ENCODE measurements around the gene FOXO4.
"Not testable (repeated sequence)": the region's sequence is repeated elsewhere in the genome, so short reads cannot be mapped to it uniquely, and the experiment has no call there.

FOXO4 gene, protein sequence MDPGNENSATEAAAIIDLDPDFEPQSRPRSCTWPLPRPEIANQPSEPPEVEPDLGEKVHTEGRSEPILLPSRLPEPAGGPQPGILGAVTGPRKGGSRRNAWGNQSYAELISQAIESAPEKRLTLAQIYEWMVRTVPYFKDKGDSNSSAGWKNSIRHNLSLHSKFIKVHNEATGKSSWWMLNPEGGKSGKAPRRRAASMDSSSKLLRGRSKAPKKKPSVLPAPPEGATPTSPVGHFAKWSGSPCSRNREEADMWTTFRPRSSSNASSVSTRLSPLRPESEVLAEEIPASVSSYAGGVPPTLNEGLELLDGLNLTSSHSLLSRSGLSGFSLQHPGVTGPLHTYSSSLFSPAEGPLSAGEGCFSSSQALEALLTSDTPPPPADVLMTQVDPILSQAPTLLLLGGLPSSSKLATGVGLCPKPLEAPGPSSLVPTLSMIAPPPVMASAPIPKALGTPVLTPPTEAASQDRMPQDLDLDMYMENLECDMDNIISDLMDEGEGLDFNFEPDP

DNA sequence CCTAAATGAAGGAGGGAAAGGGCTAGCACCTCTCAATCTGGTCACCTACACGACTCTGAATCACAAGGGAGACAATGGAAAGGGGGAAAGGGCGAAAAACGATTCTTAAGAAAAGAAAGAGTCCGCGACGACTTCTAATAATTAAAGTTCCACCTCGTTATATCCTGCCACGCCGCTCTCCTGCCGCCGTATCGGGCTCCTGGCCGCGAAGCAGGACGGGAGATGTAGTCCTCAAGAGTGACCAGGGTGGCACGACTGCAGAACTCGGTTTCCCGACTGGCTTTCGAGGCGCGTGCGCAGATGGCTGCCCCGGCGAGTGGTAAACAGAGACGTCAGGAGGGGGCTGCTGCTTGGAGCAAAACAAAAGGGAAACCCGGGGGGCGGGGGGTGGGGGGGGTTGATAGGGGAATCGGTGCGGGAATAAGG is at the start of gene FOXO4:
Gene FOXO4 (plus strand): TSS at position 297 of the 426 bp plus-strand sequence. CDS start 678 bp downstream, outside the sequence.
- peak; percentile 91 to 93 for DNase-seq

DNA sequence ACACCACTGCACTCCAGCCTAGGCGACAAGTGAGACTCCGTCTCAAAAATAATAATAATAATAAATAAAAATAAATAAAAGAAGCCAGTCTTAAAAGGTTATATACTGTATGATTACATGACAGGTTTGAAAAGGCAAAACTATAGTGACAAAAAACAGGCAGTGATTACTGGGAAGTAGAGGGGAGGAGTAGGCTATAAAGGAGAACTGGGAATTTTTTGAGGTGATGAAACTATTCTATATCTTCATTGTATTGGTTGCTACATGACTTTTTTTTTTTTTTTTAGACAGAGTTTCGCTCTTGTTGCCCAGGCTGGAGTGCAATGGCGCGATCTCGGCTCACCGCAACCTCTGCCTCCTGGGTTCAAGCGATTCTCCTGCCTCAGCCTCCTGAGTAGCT is 47.8 kb upstream of the FOXO4 start:
- not testable (repeated sequence) for DNase-seq

DNA sequence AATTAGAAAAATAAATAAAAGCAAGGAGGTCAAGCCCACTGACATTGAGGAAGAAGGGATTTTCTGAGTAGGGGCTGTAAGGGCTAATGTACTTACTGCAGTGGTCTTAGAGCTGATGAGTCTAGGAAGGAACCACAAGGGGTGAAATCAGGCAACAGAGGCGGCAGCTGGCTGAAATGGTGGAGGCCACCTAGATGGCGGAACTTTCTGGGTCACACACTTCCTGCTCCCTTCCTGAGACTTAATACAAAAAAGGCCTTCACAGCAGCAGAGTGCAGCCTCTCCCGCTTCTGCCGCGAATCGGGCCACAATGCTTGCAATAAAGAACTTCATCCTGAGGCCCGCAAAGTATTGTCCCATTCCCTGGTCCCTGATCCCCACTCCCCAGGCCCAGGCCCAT is 42.9 kb upstream of the FOXO4 start:
- DNase-seq = no peak

DNA sequence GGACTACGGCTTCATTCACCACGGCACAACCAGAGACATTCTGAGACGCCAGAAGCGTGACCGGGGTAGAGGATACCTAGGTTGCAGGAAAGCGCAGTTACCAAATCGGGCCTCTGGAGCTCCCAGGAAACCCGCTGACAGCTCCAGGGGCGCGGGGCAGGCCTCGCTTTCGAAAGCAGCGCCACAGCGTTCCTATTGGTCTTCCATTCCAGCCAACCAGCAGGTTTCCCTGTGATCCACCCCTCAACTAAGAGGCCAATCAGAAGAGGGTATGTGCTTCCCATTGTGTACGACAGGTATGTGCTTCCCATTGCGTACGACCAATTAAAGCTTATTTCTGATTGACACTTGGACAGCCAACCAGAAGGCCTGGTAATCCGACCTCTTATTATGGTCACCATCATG is 42.4 kb upstream of the FOXO4 start:
- peak; percentile 13 to 32 for DNase-seq

DNA sequence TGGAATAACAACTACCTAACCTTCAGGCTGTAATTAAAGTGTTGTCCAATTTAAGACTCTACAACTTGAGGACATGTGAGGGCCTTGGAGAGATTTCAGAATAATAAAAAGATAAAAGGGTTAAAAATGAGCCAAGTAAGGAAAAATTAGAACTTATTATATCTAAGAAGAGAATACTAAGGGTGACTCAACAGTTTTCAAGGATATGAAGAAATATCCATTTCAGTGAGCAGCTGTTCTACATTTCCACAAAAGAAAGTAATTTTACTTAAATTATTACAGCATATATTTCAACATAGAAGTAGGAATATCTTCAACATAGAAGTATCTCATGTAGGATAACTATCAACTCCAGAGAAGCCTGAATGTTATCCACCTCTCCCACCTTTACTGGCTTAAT is 38.8 kb upstream of the FOXO4 start:
- DNase-seq = no peak

GRCh38 chrX:71057848-71058530 is 37.7 kb upstream of the FOXO4 start:
- DNase-seq = no peak

DNA sequence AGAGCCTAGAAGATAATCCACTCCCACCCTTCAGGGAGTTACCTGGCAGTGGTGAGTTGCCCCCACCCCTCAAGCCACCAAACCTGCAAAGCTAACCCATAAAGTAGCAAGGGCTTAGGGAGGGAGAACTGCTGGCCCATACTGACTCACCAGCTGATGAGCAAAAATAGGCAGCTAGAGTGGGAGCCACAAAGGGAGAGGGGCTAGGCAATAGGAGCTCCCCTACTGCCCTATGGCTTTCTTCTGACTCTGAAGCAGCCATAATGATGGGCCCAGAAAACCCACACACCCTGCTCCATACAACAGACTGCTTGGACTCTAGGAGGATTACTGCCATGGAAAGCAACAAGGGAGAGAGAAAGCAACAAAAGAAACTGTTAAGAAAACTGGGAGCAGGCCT is 35.5 kb upstream of the FOXO4 start:
- DNase-seq = no peak

DNA sequence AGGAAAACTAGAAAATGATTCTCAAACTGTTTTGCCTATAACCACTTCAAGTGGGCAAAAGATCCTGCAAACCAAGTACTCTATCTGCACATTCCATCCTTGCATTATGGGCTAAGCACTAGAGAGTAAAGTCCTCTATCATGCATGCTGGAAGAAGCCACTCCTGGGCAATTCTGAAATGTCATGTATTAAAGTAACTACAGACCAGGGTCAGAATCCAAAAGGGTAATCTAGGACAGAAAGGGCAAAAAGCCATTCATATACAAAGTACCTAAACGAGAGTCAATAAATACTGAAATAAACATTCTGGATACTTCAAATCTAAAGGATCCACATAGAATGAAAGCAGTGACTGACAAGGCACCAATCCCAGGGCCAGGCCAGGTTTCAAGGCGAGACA is 28.6 kb upstream of the FOXO4 start:
- no peak for DNase-seq

DNA sequence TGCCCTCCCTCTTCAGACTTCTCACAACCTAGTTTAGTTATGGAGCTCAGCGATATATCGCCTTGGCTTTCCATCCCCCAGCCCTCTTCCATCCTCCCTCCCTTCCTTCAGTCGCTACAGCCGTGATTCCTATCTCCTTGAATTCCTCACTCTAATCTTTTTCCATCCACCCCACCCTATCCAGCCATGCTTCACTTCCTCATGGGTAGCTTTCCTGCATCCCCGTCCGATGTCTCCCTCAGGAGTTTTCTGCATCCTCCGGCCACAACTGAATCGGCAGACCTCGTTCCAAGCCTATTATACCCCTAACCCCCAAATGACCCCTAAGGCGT is 28.0 kb upstream of the FOXO4 start:
- DNase-seq = no peak

GRCh38 chrX:71068044-71068918 is 27.4 kb upstream of the FOXO4 start, which contains the start of gene SNX12:
Gene SNX12 (minus strand): TSS chrX:71068334. CDS start chrX:71068306, 28 bp downstream.
- DNase-seq = peak; percentile 93 to 94

DNA sequence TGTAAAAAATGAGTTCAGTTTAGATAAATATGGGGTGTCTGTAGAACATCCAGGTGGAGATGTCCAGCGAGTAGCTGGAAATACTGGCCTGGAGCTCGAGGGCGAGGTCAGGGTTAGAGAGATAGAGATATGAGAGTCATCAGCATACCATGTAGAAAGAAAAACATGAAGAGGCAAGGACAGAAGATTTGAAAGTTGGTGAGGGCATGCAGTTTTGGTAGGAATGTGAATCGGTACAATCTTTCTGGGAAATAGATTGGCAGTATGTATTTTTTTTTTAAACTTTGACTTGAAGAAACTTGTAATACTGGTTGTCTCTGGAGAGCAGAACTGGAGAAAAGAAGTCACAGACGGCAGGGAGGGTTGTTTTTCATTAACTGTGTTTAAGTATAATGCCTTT is 25.1 kb upstream of the FOXO4 start:
- no peak for DNase-seq

DNA sequence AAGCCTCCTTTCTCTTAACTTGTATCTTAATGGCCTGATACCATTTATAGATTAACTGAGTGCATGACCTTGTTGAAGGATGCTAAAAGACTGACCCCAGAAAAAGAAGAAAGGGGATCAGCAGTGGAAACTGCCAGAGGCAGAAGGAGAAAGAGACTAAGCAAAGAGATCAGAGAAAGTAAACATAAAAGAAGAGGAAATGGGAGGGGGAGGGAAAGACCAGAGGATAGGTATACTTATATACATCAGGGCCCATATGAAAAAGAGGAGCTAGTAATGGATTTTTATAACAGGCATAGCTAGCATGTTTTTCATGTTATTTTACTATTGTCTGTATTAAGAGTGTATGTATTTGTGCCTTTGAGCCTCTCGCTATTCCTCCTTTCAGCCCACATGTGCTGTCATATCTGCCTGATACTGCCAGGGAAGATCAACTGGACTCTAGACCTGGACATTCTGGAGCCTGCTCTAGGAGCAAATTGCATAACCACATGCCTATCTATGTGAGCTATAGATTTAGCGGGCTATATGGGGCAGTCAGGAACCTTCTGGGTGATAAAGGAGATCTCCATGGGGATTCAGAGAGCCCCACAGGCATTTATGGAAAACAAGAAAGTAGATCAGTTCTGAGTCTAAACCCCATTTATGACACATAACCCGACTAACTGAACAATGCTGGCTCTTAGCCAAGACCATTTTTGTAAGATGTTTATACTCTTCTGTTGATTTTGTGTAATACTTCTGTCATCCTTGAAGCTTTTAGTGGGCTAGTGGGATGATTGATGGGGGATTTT is 14.1 kb upstream of the FOXO4 start:
- no peak for DNase-seq

GRCh38 chrX:71082124-71082647 is 13.5 kb upstream of the FOXO4 start:
- DNase-seq = no peak

GRCh38 chrX:71082822-71083221 is 12.8 kb upstream of the FOXO4 start:
- no peak for DNase-seq

- DNase-seq = no peak
These were observed 9.8 kb upstream of the FOXO4 start for GRCh38 chrX:71085900-71086299.

DNA sequence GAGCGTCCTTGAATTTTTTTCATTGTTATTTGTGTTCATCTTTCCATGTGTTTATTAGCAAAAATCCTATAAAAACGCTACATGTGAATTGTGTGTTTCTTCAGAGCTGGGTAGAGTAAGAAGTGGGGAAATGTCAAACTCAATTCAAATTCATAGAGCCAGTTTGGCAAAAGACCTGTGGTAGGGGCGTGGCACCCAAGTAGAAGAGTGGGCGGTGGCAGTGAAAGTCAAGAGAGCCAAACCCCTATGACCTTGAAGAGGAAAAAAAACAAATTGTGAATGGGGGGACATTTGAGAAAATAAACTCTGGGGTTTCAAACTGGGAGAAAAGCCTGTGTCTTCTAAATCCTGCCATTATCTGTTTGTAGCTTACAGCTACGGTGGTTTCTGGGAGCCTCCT is 4.4 kb upstream of the FOXO4 start:
- DNase-seq = no peak

DNA sequence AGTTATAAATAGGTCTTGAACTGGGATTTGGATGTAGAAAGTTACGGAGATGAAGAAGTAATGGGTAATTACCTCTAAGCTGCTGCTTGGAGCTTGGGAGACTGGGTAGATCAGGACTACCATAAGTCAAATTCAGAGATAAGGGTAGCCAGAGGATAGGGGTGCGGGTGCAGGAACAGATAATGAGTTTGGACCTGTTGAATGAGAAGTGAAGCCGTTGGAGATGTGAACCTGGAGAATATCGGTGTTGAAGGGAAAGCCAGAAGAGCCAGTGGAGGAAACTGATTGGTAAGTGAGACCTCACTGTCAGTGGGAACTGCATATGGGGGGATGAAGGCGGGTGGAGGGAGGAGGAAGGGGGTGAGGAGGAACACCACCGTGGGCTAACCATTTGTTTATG is 618 bp upstream of the FOXO4 start:
- no peak for DNase-seq

GRCh38 chrX:71095981-71096759 is 519 bp downstream of the FOXO4 start:
- DNase-seq = peak in 1 of 2 donors; percentile 79

DNA sequence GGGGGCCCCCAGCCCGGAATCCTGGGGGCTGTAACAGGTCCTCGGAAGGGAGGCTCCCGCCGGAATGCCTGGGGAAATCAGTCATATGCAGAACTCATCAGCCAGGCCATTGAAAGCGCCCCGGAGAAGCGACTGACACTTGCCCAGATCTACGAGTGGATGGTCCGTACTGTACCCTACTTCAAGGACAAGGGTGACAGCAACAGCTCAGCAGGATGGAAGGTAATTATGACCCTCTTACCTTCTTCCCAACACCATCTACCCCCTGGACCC is 1.0 kb downstream of the FOXO4 start:
- DNase-seq = no peak

DNA sequence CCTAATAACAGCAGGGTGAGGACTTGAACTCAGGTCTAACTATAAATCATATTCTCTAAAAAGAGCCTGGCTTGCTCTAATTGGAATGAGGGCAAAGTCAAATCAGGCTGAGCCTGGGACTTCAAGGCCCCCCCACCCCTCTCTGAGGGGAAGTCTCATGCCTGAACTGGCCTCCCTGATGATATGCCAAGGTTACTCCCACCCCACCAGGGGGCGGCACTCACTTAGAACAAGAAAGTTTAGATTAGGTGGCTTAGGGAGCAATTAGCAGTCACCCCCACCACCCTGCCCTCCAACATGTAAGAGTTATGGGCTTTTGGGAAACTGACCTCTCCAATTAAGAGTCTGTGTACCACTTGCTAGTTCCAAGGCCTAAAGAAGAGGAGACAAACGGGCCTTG is 2.7 kb downstream of the FOXO4 start:
- peak; percentile 80 to 84 for DNase-seq

DNA sequence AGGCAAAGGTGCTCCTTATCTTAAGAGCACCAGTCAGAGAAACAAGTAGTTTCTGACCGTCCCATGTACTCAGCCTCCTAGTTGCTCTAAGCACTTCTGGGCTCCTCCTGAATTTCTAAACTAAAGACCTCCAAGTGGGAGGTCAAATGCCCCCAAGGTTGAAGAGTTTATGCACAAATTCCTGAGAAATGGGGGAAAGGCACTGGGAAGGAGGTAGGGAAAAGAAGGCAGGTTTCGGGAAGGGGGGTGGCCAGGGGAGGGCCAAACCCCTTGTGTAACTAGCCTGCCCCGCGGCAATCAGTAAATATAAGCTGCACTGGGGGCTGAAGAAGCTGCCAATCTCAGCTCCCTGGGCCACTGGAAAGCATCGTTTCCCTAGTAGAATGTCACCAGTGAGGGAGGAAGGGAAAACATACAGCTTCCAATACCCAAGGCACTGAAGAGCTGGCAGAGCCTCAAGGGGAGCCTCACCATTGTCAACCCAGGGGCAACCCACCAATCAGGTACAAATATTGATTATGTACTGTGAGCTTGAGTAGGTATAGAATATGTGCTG is 3.4 kb downstream of the FOXO4 start:
- DNase-seq = no peak
